ENCODE data around the gene UGP2. TPM values are rescaled to one million over a fixed set of nuclear protein-coding genes. Genes with fewer than 3 reads are reported as not detected.

UGP2 gene
- total RNA-seq, 4 donors from 2014 or later: 62.3 to 352 (median 235) TPM

DNA sequence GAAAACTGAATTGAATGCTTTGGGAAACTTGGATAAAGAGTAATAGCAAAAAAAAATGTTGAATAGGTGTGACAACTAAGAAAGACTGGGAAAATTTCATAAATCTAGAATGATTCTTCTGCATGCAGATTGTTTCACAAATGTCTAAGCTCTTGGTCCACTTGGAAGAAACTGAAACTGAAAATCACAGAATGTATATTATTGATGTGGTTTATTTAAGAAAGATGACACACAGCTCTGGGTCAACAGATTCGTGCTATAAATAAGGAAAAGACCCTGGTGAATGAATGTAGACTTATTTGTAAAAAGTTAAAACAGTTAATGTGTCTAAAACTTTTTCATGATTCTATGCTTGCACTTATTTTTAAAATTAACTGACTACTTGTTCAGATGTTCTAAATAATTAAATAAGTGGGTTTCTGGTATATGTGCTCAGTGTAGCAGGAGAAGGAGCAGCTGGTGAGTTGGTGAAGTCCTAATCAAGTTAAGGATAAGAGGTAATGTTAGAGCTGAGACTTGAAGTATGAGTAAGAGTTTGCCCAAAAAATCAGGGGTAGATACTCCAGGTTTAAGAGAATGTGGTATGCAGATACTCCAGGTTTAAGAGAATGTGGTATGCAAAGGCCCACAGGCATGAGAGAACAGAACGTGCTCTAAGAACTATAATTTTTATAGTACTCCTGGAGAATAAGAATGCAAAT is 24.5 kb downstream of the UGP2 start:
- no peak for DNase-seq
- intact Hi-C loops (cut with DNase I; ENCODE audit: low total_unique reads): no loop called here

DNA sequence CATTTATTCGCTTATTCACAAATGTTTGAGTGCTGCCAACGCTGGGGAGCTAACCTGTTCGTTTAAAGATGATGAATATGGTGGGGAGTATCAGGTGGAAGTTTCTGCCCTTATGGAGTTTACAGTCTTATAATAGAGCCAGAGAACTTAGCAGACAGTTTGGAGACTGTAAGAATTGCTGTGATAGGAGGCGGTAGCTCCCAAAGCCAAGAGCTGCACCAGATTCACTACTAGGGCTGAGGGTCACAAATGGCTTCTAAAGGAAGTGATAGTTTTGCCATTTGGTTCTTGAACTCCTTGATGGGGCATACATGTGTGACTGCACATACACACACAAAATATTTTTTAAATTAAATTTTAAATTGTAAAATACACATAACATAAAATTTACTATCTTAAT is 29.0 kb downstream of the UGP2 start:
- no peak overlapping the region for H3K4me3 ChIP-seq
- H3K9me3 ChIP-seq: no peaks in the 10 kb centered on the region
- TF ChIP-seq, protein P1, sequence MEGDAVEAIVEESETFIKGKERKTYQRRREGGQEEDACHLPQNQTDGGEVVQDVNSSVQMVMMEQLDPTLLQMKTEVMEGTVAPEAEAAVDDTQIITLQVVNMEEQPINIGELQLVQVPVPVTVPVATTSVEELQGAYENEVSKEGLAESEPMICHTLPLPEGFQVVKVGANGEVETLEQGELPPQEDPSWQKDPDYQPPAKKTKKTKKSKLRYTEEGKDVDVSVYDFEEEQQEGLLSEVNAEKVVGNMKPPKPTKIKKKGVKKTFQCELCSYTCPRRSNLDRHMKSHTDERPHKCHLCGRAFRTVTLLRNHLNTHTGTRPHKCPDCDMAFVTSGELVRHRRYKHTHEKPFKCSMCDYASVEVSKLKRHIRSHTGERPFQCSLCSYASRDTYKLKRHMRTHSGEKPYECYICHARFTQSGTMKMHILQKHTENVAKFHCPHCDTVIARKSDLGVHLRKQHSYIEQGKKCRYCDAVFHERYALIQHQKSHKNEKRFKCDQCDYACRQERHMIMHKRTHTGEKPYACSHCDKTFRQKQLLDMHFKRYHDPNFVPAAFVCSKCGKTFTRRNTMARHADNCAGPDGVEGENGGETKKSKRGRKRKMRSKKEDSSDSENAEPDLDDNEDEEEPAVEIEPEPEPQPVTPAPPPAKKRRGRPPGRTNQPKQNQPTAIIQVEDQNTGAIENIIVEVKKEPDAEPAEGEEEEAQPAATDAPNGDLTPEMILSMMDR (IDR thresholded peaks at IDR 0.05): no peak
- TF ChIP-seq EP300 (IDR thresholded peaks at IDR 0.05; ENCODE audit: low read depth): no peak
- no peak for TF ChIP-seq POLR2AphosphoS5 (IDR thresholded peaks at IDR 0.05)
- no peak for TF ChIP-seq POLR2A (IDR thresholded peaks at IDR 0.05)
- in situ Hi-C loops (cut with MboI; ENCODE audit: low pct_ligation_motif_present in 1 of 4, low pct_unique_long_range_greater_than_20kb in 1 of 4, low sequenced_read_pairs in 3 of 4) (loop anchor here in 2 of 4 donors (25.0 kb wide), 2 partner anchors 183 to 283 kb away; partner anchors contain the start of genes MDH1 (in 1 of the 2) and WDPCP (in 1 of the 2)), intact Hi-C loops (cut with DNase I; ENCODE audit: low total_unique reads) (loop anchor here (5.0 kb wide), 1 partner anchor 178 kb away; no protein-coding TSS in a partner anchor)
- H3K27me3 ChIP-seq: no peaks in the 10 kb centered on the region
- 91 to 97% methylated on average over 4 of the region's 4 CpGs for WGBS, 2 donors (ENCODE audit: low coverage in 1 of 2)
- H3K27ac ChIP-seq: no peak overlapping the region
- peaks cover 0 to 11% (median 5%) of the 10 kb centered on the region in 4 donors for H3K36me3 ChIP-seq
- peaks cover 0 to 11% (median 0%) of the 10 kb centered on the region in 4 donors for H3K4me1 ChIP-seq
- DNase-seq: no peak

More for the DNA sequence above, 24.5 kb downstream of the UGP2 start:
- Histone ChIP-seq H3K4me3 (no peak overlapping the region), H3K4me1 (peaks cover 5 to 42% (median 11%) of the 10 kb centered on the region in 4 donors), H3K27ac (no peak overlapping the region), H3K27me3 (no peaks in the 10 kb centered on the region), H3K9me3 (no peaks in the 10 kb centered on the region), H3K36me3 (peaks cover 0 to 20% (median 3%) of the 10 kb centered on the region in 4 donors)
- no peak for TF ChIP-seq POLR2AphosphoS5 (IDR thresholded peaks at IDR 0.05)
- TF ChIP-seq, protein P1 (IDR thresholded peaks at IDR 0.05): no peak
- no peak for TF ChIP-seq POLR2A (IDR thresholded peaks at IDR 0.05)
- TF ChIP-seq EP300 (IDR thresholded peaks at IDR 0.05; ENCODE audit: low read depth): no peak
- in situ Hi-C loops (cut with MboI; ENCODE audit: low pct_ligation_motif_present in 1 of 4, low pct_unique_long_range_greater_than_20kb in 1 of 4, low sequenced_read_pairs in 3 of 4): loop anchor here in 3 of 4 donors (10.0 to 25.0 kb wide), 3 partner anchors 171 to 279 kb away; partner anchors contain the start of genes MDH1 (in 1 of the 3) and WDPCP (in 1 of the 3)
- 55 to 64% methylated on average over 2 of the region's 2 CpGs for WGBS, 2 donors (ENCODE audit: low coverage in 1 of 2)

DNA sequence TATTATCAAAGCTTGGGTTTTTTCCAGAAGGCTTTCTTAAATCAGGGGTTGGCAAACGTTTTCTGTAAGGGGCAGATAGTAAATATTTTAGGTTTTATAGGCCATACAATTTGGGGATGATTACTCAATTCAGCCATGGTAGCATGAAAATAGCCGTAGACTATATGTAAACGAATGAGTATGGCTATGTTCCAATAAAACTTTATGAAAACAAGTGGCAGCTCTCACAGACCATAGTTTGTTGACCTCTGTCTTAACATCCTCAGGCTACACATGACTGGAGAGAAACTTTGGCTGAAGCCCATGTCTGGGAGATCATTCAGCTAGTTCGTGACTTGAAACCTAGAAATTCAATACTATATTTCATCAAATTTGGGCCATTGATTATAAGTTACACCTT is 30.2 kb downstream of the UGP2 start:
- Histone ChIP-seq H3K4me3 (no peak overlapping the region), H3K27ac (no peak overlapping the region), H3K4me1 (peaks cover 0 to 5% (median 0%) of the 10 kb centered on the region in 4 donors), H3K36me3 (peaks cover 0 to 11% (median 5%) of the 10 kb centered on the region in 4 donors), H3K27me3 (no peaks in the 10 kb centered on the region), H3K9me3 (no peaks in the 10 kb centered on the region)
- in situ Hi-C loops (cut with MboI; ENCODE audit: low pct_ligation_motif_present in 1 of 4, low pct_unique_long_range_greater_than_20kb in 1 of 4, low sequenced_read_pairs in 3 of 4) (loop anchor here in 2 of 4 donors (25.0 kb wide), 2 partner anchors 185 to 285 kb away; partner anchors contain the start of genes MDH1 (in 1 of the 2) and WDPCP (in 1 of the 2)), intact Hi-C loops (cut with DNase I; ENCODE audit: low total_unique reads) (loop anchor here (5.0 kb wide), 1 partner anchor 180 kb away; no protein-coding TSS in a partner anchor)
- WGBS, 2 donors (ENCODE audit: low coverage in 1 of 2): 52 to 73% methylated on average over 3 to 4 of the region's 4 CpGs
- no peak for DNase-seq
- TF ChIP-seq POLR2A (IDR thresholded peaks at IDR 0.05): no peak
- no peak for TF ChIP-seq EP300 (IDR thresholded peaks at IDR 0.05; ENCODE audit: low read depth)
- TF ChIP-seq, protein P1 (IDR thresholded peaks at IDR 0.05): no peak

DNA sequence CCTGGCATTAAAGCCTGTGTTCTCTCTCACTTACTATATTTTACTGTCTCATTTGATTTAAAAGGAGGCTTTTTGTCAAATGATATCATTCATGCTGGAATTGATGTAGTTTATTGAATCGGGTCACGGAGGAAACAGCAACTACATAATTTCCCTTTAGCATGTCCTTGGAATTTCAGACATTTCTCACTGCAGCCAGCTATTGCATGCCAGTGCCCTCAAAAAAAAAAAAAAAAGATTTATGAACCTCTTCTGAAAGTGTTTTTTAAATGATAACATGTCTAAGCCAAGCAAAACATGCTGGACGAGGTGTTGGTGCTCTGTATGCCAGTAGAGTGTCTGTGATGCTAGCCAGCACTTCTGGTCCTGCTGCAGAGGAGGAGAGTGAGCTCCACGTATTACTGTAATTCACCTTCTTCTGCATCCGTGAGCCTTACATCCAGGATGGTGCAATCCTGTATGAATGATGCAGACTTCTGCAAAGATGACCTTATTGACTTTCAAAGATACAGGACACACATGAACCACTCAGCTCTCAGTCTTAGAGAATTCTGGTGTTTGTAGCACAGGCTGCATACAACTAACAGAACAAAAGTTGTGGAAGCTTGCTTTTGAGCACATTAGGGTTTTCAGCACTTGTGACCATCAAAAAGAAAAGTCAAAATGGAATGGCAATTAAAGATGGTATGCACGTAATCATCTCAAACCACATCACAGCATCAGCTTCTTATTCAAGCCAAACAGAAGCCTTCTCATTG is 31.1 kb downstream of the UGP2 start:
- no peak overlapping the region for H3K27ac ChIP-seq
- DNase-seq: no peak
- H3K27me3 ChIP-seq: no peaks in the 10 kb centered on the region
- no peak for TF ChIP-seq POLR2A (IDR thresholded peaks at IDR 0.05)
- TF ChIP-seq EP300 (IDR thresholded peaks at IDR 0.05; ENCODE audit: low read depth): no peak
- TF ChIP-seq, protein P1 (IDR thresholded peaks at IDR 0.05): no peak
- no peaks in the 10 kb centered on the region for H3K9me3 ChIP-seq
- peaks cover 0 to 11% (median 5%) of the 10 kb centered on the region in 4 donors for H3K36me3 ChIP-seq
- in situ Hi-C loops (cut with MboI; ENCODE audit: low pct_ligation_motif_present in 1 of 4, low pct_unique_long_range_greater_than_20kb in 1 of 4, low sequenced_read_pairs in 3 of 4) (loop anchor here in 2 of 4 donors (25.0 kb wide), 2 partner anchors 185 to 285 kb away; partner anchors contain the start of genes MDH1 (in 1 of the 2) and WDPCP (in 1 of the 2)), intact Hi-C loops (cut with DNase I; ENCODE audit: low total_unique reads) (loop anchor here (5.0 kb wide), 1 partner anchor 180 kb away; no protein-coding TSS in a partner anchor)
- H3K4me3 ChIP-seq: no peak overlapping the region
- WGBS, 2 donors (ENCODE audit: low coverage in 1 of 2): 74 to 80% methylated on average over 5 to 6 of the region's 6 CpGs
- peaks cover 0 to 5% (median 0%) of the 10 kb centered on the region in 4 donors for H3K4me1 ChIP-seq

Measured in transverse colon (tissue), 4 donors.